Heart left ventricle (tissue), 13 donors: Measurements from ENCODE around the gene NUAK2.

Experiments used
- CTCF ChIP-seq, 12 donors: fragments of 200-600 bp; sonication (generic) in 4 of 12; IDR thresholded peaks; one replicate each; pipeline versions ENCODE4 v1.5.0 to v1.8.0; 2018 to 2022; ENCODE audit warnings: antibody characterized with exemption in 12 of 12, mild to moderate bottlenecking in 5 of 12
- POLR2A ChIP-seq, 2 donors: fragments of 450-650 bp; IDR thresholded peaks; one replicate each; pipeline ENCODE4 v1.6.1; 2017; ENCODE audit warnings: antibody characterized with exemption in 2 of 2, mild to moderate bottlenecking in 2 of 2, moderate library complexity in 2 of 2
- donor health status: ischemic (EF 13 %, LVEDD 7.1; RV severe dilation, severe dysfunction).
- donor health status: DM: no; HTN: yes; CAD: no.
- donor health status: DM: no; HTN: no; CAD: no.
- donor health status: ischemic (EF 25% LVEDD 6.9; RV normal size, moderate dysfunction).
- donor health status: ischemic (EF 25% LVEDD 5.7; RV mildly dilated, moderate dysfunction).
- donor health status: ischemic (EF 35%, LVEDD 5.7; RV mildly dilated, moderate dysfunction).
- donor health status: nonischemic (EF 11% LVEDD 7.7; RV severe dilation, severe dysfunction).
- donor health status: DM: yes; HTN: yes; CAD: no.
- donor health status: PGD.
- donor health status: ischemic (EF 29% LVEDD 5.4; RV normal size, mild dysfunction).
- donor health status: nonischemic (EF 23%, LVEDD 6.1; RV moderate dilation, normal function).

DNA sequence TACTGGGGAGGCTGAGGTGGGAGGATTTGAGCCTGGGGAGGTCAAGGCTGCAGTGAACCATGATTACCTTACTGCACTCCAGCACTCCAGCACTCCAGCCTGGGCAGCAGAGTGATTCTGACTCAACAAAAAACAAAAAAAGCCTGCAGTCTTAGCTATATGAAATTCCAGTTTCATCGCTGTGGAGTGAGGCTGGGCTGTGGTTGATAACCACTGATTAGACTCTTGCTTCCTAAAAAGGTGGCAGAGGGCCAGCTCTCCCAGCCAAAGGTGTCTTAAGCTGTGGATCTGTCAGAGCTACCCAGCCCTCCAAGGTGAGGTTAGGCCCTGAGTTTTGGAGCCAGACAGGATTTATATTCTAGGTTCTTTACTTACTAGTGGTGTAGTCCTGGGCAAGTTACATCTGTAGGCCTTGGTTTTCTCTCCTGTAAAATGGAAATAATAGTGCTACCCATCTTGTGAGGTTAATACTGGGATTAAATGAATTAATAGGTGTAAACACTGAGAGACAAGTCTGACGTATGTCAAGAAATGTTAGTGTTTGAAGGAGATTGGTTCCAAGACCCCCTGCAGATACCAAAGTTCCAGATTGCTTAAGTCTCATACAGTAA, 57.9 kb downstream of the NUAK2 start:
- TF ChIP-seq CTCF (IDR thresholded peaks at IDR 0.05) (no peak), POLR2A (IDR thresholded peaks at IDR 0.05) (no peak)
